Fibroblast of the aortic adventitia (primary cell): ENCODE measurements around the gene PHETA2. TPM values are rescaled to one million over a fixed set of nuclear protein-coding genes. Genes with fewer than 3 reads are reported as not detected.

ENCODE experiments used
- DNase-seq: peaks from one replicate; pipeline ENCODE4 v3.0.0-alpha.2; 2010; ENCODE audit warnings: low read depth
- H3K4me3 ChIP-seq: 2 replicates; pipeline ENCODE4 v1.5.1; 2011; ENCODE audit warnings: low read depth, mild to moderate bottlenecking, control low read depth, low read length, moderate library complexity
- CTCF ChIP-seq: IDR thresholded peaks from 2 replicates; pipeline ENCODE4 v1.5.1; 2011; ENCODE audit warnings: mild to moderate bottlenecking, low read length, control low read depth, inconsistent platforms; ENCODE audit not compliant: insufficient read depth
- total RNA-seq: library from RNA; depleted of rRNA; stranded (reverse); fragments of >200 nt; gene quantifications from 2 replicates; pipeline ENCODE4 v1.2.3, GENCODE V29; 2012; ENCODE audit warnings: low replicate concordance

PHETA2 gene
- total RNA-seq, 1 donor: 18.1 TPM

GRCh38 chr22:42041784-42042183 is 32.3 kb upstream of the PHETA2 start:
- no peak for DNase-seq
- TF ChIP-seq CTCF: no peak
- H3K4me3 ChIP-seq: no peak overlapping the region

- no peak for TF ChIP-seq CTCF
- no peak overlapping the region for H3K4me3 ChIP-seq
- DNase-seq: no peak
Measured at GRCh38 chr22:42050641-42051180, 23.3 kb upstream of the PHETA2 start.

GRCh38 chr22:42052765-42053164 is 21.3 kb upstream of the PHETA2 start:
- H3K4me3 ChIP-seq: no peak overlapping the region
- DNase-seq: no peak
- no peak for TF ChIP-seq CTCF

GRCh38 chr22:42056757-42057511 is 17.1 kb upstream of the PHETA2 start:
- no peak for TF ChIP-seq CTCF
- no peak for DNase-seq
- H3K4me3 ChIP-seq: no peak overlapping the region

GRCh38 chr22:42060489-42060888 is 13.6 kb upstream of the PHETA2 start:
- no peak for TF ChIP-seq CTCF
- no peak overlapping the region for H3K4me3 ChIP-seq
- no peak for DNase-seq

GRCh38 chr22:42061041-42061440 is 13.0 kb upstream of the PHETA2 start:
- TF ChIP-seq CTCF: no peak
- no peak for DNase-seq
- no peak overlapping the region for H3K4me3 ChIP-seq
